HEK293 (cell line): Measurements from ENCODE around the gene GPD1.

Source experiments
- CTCF ChIA-PET: fragments of 350-600 bp; formaldehyde crosslinking; extraction: SDS; loops from one replicate; lab custom pipeline; 2021; ENCODE audit warnings: antibody characterized with exemption; lab: Yijun Ruan, JAX
- POLR2A ChIA-PET: fragments of 300-600 bp; formaldehyde crosslinking; extraction: SDS; loops from one replicate; lab custom pipeline; 2020; ENCODE audit warnings: antibody characterized with exemption, inconsistent platforms; lab: Yijun Ruan, JAX
- H3K27ac ChIP-seq: fragments of 200-500 bp; sonication (Bioruptor generic); 2 replicates; pipeline ENCODE4 v1.5.1; 2014; ENCODE audit warnings: low read depth, low read length, control low read depth, inconsistent platforms; ENCODE audit errors: extremely low read depth
- H3K36me3 ChIP-seq, 2 experiments: fragments of 200-500 bp in 1 of 2; sonication (Bioruptor generic) in 1 of 2; 1 replicate in 1 of 2; 2 replicates in 1 of 2; pipeline ENCODE4 v1.5.1; 2014 to 2017; ENCODE audit warnings: inconsistent platforms in 2 of 2, low read length in 2 of 2; ENCODE audit not compliant: control insufficient read depth in 2 of 2, insufficient read depth in 1 of 2
- H3K4me1 ChIP-seq: fragments of 200-500 bp; sonication (Bioruptor generic); 2 replicates; pipeline ENCODE4 v1.5.1; 2014; ENCODE audit warnings: mild to moderate bottlenecking, low read length, inconsistent platforms; ENCODE audit not compliant: control insufficient read depth, insufficient read depth
- H3K4me3 ChIP-seq: 2 replicates; pipeline ENCODE4 v1.5.1; 2011; ENCODE audit warnings: low read depth, mild to moderate bottlenecking, control low read depth, low read length, moderate library complexity
- H3K9me3 ChIP-seq: fragments of 200-500 bp; sonication (Bioruptor generic); 2 replicates; pipeline ENCODE4 v1.5.1; 2014; ENCODE audit warnings: low read depth, low read length, inconsistent platforms; ENCODE audit not compliant: control insufficient read depth, insufficient read depth
- EGR2 ChIP-seq: fragments of 450-650 bp; formaldehyde crosslinking; IDR thresholded peaks from 2 replicates; pipeline ENCODE4 v1.5.1; 2016; ENCODE audit warnings: low read depth, missing biosample characterization, missing genetic modification characterization
- KLF1 ChIP-seq: fragments of 450-650 bp; formaldehyde crosslinking; IDR thresholded peaks from 2 replicates; pipeline ENCODE4 v1.5.1; 2016; ENCODE audit warnings: missing biosample characterization, missing genetic modification characterization
- SP2 ChIP-seq: fragments of 450-650 bp; formaldehyde crosslinking; IDR thresholded peaks from 2 replicates; pipeline ENCODE4 v1.5.1; 2016; ENCODE audit warnings: missing biosample characterization, missing genetic modification characterization
- SP7 ChIP-seq: fragments of 450-650 bp; formaldehyde crosslinking; IDR thresholded peaks from 2 replicates; pipeline ENCODE4 v1.5.1; 2016; ENCODE audit warnings: missing biosample characterization, missing genetic modification characterization
- TRIM28 ChIP-seq: IDR thresholded peaks from 2 replicates; pipeline ENCODE4 v1.6.1; 2011; ENCODE audit warnings: low read length, control low read depth, borderline replicate concordance
- ZIC2 ChIP-seq: fragments of 450-650 bp; formaldehyde crosslinking; IDR thresholded peaks from 2 replicates; pipeline ENCODE4 v1.5.1; 2016; ENCODE audit warnings: missing biosample characterization, missing genetic modification characterization
- ZNF138 ChIP-seq: fragments of 450-650 bp; formaldehyde crosslinking; IDR thresholded peaks from 2 replicates; pipeline ENCODE4 v1.5.1; 2016; ENCODE audit warnings: missing biosample characterization, missing genetic modification characterization, borderline replicate concordance
- ZNF16 ChIP-seq: fragments of 450-650 bp; formaldehyde crosslinking; IDR thresholded peaks from 2 replicates; pipeline ENCODE4 v1.5.1; 2016; ENCODE audit warnings: low read depth, missing biosample characterization, missing genetic modification characterization
- ZNF202 ChIP-seq: fragments of 450-650 bp; formaldehyde crosslinking; IDR thresholded peaks from 2 replicates; pipeline ENCODE4 v1.5.1; 2016; ENCODE audit warnings: missing biosample characterization, missing genetic modification characterization, borderline replicate concordance
- ZNF248 ChIP-seq: fragments of 450-650 bp; formaldehyde crosslinking; IDR thresholded peaks from 2 replicates; pipeline ENCODE4 v1.5.1; 2017; ENCODE audit warnings: missing biosample characterization, missing genetic modification characterization
- ZNF37A ChIP-seq: fragments of 450-650 bp; IDR thresholded peaks from 2 replicates; pipeline ENCODE4 v1.5.1; 2018; ENCODE audit warnings: missing biosample characterization, missing genetic modification characterization
- ZNF391 ChIP-seq: fragments of 450-650 bp; formaldehyde crosslinking; IDR thresholded peaks from 2 replicates; pipeline ENCODE4 v1.5.1; 2016; ENCODE audit warnings: low read depth, missing biosample characterization, missing genetic modification characterization, borderline replicate concordance
- ZNF549 ChIP-seq: fragments of 450-650 bp; IDR thresholded peaks from 2 replicates; pipeline ENCODE4 v1.5.1; 2018; ENCODE audit warnings: missing biosample characterization, missing genetic modification characterization, mild to moderate bottlenecking, inconsistent platforms, moderate library complexity
- ZNF585B ChIP-seq: fragments of 450-650 bp; formaldehyde crosslinking; IDR thresholded peaks from 2 replicates; pipeline ENCODE4 v1.5.1; 2016; ENCODE audit warnings: missing biosample characterization, missing genetic modification characterization
- ZNF600 ChIP-seq: fragments of 450-650 bp; formaldehyde crosslinking; IDR thresholded peaks from 2 replicates; pipeline ENCODE4 v1.5.1; 2016; ENCODE audit warnings: missing biosample characterization, missing genetic modification characterization
- ZNF629 ChIP-seq: fragments of 450-650 bp; formaldehyde crosslinking; IDR thresholded peaks from 2 replicates; pipeline ENCODE4 v1.5.1; 2017; ENCODE audit warnings: missing biosample characterization, missing genetic modification characterization
- ZNF654 ChIP-seq: fragments of 450-650 bp; formaldehyde crosslinking; IDR thresholded peaks from 2 replicates; pipeline ENCODE4 v1.5.1; 2016; ENCODE audit warnings: low read depth, missing biosample characterization, missing genetic modification characterization
- ZNF701 ChIP-seq: fragments of 450-650 bp; formaldehyde crosslinking; IDR thresholded peaks from 2 replicates; pipeline ENCODE4 v1.5.1; 2016; ENCODE audit warnings: missing biosample characterization, missing genetic modification characterization
- ZSCAN23 ChIP-seq: fragments of 450-650 bp; formaldehyde crosslinking; IDR thresholded peaks from 2 replicates; pipeline ENCODE4 v1.5.1; 2016; ENCODE audit warnings: missing biosample characterization, missing genetic modification characterization
- TF ChIP-seq, protein P1 (sequence below): fragments of 450-650 bp; formaldehyde crosslinking; IDR thresholded peaks from 2 replicates; pipeline ENCODE4 v1.5.1; 2016; ENCODE audit warnings: missing biosample characterization, missing genetic modification characterization
- TF ChIP-seq, protein P2 (sequence below): fragments of 450-650 bp; formaldehyde crosslinking; IDR thresholded peaks from 2 replicates; pipeline ENCODE4 v1.5.1; 2016; ENCODE audit warnings: missing biosample characterization, missing genetic modification characterization

GPD1 gene

GRCh38 chr12:50073206-50073605 is 30.6 kb upstream of the GPD1 start:
- no peak overlapping the region for H3K27ac ChIP-seq
- H3K4me3 ChIP-seq = no peak overlapping the region
- TF ChIP-seq KLF1 (tag by site-specific recombination) (peak; percentile 71; the same call in 1 of the 2 replicates), SP2 (tag by site-specific recombination) (peak; percentile 30; the same call in 1 of the 2 replicates), ZNF202 (tag by site-specific recombination) (no peak)
- CTCF ChIA-PET = interaction anchor here (0.7 to 4.1 kb wide), 6 partner anchors 15 to 106 kb away, joined by 3 to 35 read pairs (median 4); no protein-coding TSS in a partner anchor
- H3K4me1 ChIP-seq = no peaks in the 10 kb centered on the region
- POLR2A ChIA-PET = no interaction called here
- H3K36me3 ChIP-seq = peaks cover 0 to 5% of the 10 kb centered on the region in 2 experiments; a peak in 1 of 3 replicates
- no peaks in the 10 kb centered on the region for H3K9me3 ChIP-seq

GRCh38 chr12:50073712-50074111 is 30.1 kb upstream of the GPD1 start:
- TF ChIP-seq, protein P1, sequence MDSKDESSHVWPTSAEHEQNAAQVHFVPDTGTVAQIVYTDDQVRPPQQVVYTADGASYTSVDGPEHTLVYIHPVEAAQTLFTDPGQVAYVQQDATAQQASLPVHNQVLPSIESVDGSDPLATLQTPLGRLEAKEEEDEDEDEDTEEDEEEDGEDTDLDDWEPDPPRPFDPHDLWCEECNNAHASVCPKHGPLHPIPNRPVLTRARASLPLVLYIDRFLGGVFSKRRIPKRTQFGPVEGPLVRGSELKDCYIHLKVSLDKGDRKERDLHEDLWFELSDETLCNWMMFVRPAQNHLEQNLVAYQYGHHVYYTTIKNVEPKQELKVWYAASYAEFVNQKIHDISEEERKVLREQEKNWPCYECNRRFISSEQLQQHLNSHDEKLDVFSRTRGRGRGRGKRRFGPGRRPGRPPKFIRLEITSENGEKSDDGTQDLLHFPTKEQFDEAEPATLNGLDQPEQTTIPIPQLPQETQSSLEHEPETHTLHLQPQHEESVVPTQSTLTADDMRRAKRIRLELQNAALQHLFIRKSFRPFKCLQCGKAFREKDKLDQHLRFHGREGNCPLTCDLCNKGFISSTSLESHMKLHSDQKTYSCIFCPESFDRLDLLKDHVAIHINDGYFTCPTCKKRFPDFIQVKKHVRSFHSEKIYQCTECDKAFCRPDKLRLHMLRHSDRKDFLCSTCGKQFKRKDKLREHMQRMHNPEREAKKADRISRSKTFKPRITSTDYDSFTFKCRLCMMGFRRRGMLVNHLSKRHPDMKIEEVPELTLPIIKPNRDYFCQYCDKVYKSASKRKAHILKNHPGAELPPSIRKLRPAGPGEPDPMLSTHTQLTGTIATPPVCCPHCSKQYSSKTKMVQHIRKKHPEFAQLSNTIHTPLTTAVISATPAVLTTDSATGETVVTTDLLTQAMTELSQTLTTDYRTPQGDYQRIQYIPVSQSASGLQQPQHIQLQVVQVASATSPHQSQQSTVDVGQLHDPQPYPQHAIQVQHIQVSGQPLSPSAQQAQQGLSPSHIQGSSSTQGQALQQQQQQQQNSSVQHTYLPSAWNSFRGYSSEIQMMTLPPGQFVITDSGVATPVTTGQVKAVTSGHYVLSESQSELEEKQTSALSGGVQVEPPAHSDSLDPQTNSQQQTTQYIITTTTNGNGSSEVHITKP = peak; percentile 75
- no peak for TF ChIP-seq ZNF248 (tag by site-specific recombination)
- no peak for TF ChIP-seq ZIC2 (tag by site-specific recombination)
- TF ChIP-seq ZNF600 (tag by site-specific recombination) = no peak
- no peak for TF ChIP-seq ZNF701
- TF ChIP-seq TRIM28 = no peak
- TF ChIP-seq ZNF654 (tag by site-specific recombination) = no peak
- ChIA-PET POLR2A (no interaction called here), CTCF (interaction anchor here (1.1 to 4.1 kb wide), 10 partner anchors 8 to 241 kb away, joined by 3 to 35 read pairs (median 6); partner anchors contain the start of genes COX14 and SMARCD1)
- Histone ChIP-seq H3K4me1 (no peaks in the 10 kb centered on the region), H3K9me3 (no peaks in the 10 kb centered on the region), H3K36me3 (peaks cover 0 to 3% of the 10 kb centered on the region in 2 experiments; a peak in 1 of 3 replicates), H3K4me3 (no peak overlapping the region), H3K27ac (no peak overlapping the region)

DNA sequence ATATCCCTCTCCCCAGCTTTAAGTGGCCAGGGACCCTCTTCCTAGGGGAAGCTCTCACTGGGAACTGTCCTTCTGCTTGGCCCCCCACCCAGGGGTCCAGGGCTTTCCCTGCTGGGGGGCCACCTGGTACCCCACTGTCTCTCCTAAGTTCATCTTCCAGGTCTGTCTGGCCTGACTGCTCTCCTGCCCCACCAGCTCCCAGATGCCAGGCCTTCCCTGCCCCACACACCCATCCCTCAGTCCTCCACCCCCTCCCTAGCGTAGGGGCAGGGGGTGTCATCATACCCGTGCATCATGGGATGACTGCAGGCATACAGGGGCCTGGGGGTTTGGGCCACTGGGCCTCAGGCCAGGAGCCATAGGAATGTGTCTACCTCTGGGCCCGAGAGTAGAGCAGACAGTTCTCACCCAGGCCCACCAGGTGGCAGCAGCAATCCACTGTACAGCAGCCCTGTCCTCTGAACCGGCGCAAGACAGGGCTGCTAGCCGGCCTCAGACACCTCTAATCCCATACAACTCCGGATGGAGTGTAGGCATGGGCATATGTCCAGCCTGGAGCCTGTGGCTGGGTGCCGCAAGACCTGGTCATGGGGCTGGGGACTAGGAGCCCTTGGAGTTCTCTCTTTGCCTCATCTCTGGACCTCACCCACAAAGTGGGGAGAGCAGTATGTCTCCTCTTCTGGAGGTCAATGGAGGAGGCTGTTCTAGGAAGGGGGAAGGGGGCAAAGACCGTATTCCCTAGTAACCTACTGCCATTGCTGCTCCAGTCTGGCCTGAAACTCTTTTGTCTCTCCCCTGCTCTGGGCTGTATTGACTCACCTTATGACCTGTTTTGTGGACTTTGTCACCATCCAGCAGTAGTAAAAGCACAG is 28.6 kb upstream of the GPD1 start:
- no peaks in the 10 kb centered on the region for H3K9me3 ChIP-seq
- H3K27ac ChIP-seq = no peak overlapping the region
- H3K4me1 ChIP-seq = no peaks in the 10 kb centered on the region
- ChIA-PET CTCF (interaction anchor here (0.5 to 4.1 kb wide), 33 partner anchors 8 to 311 kb away, joined by 3 to 35 read pairs (median 4); partner anchors contain the start of genes COX14 and SMARCD1), POLR2A (interaction anchor here (0.8 to 1.3 kb wide), 2 partner anchors 10 to 36 kb away, joined by 3 read pairs; partner anchors contain the start of gene SMARCD1)
- no peak overlapping the region for H3K4me3 ChIP-seq
- H3K36me3 ChIP-seq = peaks cover 0 to 3% of the 10 kb centered on the region in 2 experiments; a peak in 1 of 3 replicates
- TF ChIP-seq ZNF138 (tag by site-specific recombination) (no peak), ZNF37A (tag by site-specific recombination) (no peak), ZNF16 (tag by site-specific recombination) (no peak), ZNF629 (no peak), ZNF391 (tag by site-specific recombination) (peak; percentile 52; the same call in 1 of the 2 replicates), SP7 (tag by site-specific recombination) (peak; percentile 48; the same call in 1 of the 2 replicates), ZNF549 (no peak), ZNF585B (tag by site-specific recombination) (no peak), ZSCAN23 (tag by site-specific recombination) (no peak), EGR2 (tag by site-specific recombination) (no peak)
- TF ChIP-seq, protein P1 = no peak
- TF ChIP-seq, protein P2, sequence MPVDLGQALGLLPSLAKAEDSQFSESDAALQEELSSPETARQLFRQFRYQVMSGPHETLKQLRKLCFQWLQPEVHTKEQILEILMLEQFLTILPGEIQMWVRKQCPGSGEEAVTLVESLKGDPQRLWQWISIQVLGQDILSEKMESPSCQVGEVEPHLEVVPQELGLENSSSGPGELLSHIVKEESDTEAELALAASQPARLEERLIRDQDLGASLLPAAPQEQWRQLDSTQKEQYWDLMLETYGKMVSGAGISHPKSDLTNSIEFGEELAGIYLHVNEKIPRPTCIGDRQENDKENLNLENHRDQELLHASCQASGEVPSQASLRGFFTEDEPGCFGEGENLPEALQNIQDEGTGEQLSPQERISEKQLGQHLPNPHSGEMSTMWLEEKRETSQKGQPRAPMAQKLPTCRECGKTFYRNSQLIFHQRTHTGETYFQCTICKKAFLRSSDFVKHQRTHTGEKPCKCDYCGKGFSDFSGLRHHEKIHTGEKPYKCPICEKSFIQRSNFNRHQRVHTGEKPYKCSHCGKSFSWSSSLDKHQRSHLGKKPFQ (tag by site-specific recombination) = no peak
